PC-3 (cell line): ENCODE data around the gene DDT. TPM values are rescaled to one million over a fixed set of nuclear protein-coding genes. Genes with fewer than 3 reads are reported as not detected.
"Not testable (repeated sequence)": the region's sequence is repeated elsewhere in the genome, so short reads cannot be mapped to it uniquely, and the experiment has no call there.

Experiments
- ATAC-seq: fragments of 200-7000 bp; cut with Tn5 transposase; 2 replicates; pipeline ENCODE4 v1.9.1; 2020; ENCODE audit warnings: mild to moderate bottlenecking, moderate library complexity
- BruUV-seq: library from RNA; stranded (reverse); fragments of 400-500 nt; replicated peaks from 2 replicates; lab custom pipeline; 2021; lab: Mats Ljungman, UMichigan
- CTCF ChIA-PET: fragments of 300-600 bp; sonication (Branson Sonifier 250); formaldehyde crosslinking; loops from one replicate; lab custom pipeline; 2022; ENCODE audit warnings: antibody characterized with exemption; lab: Charles Lee
- POLR2A ChIA-PET: fragments of 300-600 bp; sonication (Branson Sonifier 250); formaldehyde crosslinking; loops from one replicate; lab custom pipeline; 2022; ENCODE audit warnings: antibody characterized with exemption; ENCODE audit not compliant: unreplicated experiment; lab: Charles Lee
- DNase-seq: peaks from one replicate; pipeline ENCODE4 v3.0.0-alpha.2; 2015
- H2AFZ ChIP-seq: fragments of 300-600 bp; sonication (generic); 2 replicates; pipeline ENCODE4 v1.6.0; 2016; ENCODE audit warnings: antibody characterized with exemption, low read length
- H3F3A ChIP-seq: fragments of 300-600 bp; sonication (generic); one replicate; pipeline ENCODE4 v1.6.0; 2017; ENCODE audit warnings: antibody characterized with exemption, low read length, control low read depth, mild to moderate bottlenecking; ENCODE audit not compliant: unreplicated experiment
- H3K27ac ChIP-seq: fragments of 300-600 bp; sonication (generic); 2 replicates; pipeline ENCODE4 v1.5.1; 2016; ENCODE audit warnings: mild to moderate bottlenecking, low read length
- H3K27me3 ChIP-seq: fragments of 300-600 bp; sonication (generic); 2 replicates; pipeline ENCODE4 v1.6.1; 2016; ENCODE audit warnings: low read length, mixed read lengths
- H3K36me3 ChIP-seq: fragments of 300-600 bp; sonication (generic); 2 replicates; pipeline ENCODE4 v1.6.1; 2016; ENCODE audit warnings: low read depth, mixed run types, low read length, mixed read lengths
- H3K4me1 ChIP-seq: fragments of 300-600 bp; sonication (generic); 2 replicates; pipeline ENCODE4 v1.5.1; 2016; ENCODE audit warnings: low read length; ENCODE audit not compliant: insufficient read depth
- H3K4me2 ChIP-seq: fragments of 300-600 bp; sonication (generic); 2 replicates; pipeline ENCODE4 v1.6.0; 2016; ENCODE audit warnings: low read length
- H3K4me3 ChIP-seq: fragments of 300-600 bp; sonication (generic); 2 replicates; pipeline ENCODE4 v1.5.1; 2016; ENCODE audit warnings: mild to moderate bottlenecking, low read length, mixed read lengths
- H3K79me2 ChIP-seq: fragments of 300-600 bp; sonication (generic); 2 replicates; pipeline ENCODE4 v1.6.1; 2017; ENCODE audit warnings: low read length, mixed read lengths
- H3K9ac ChIP-seq: fragments of 300-600 bp; sonication (generic); 2 replicates; pipeline ENCODE4 v1.6.0; 2016; ENCODE audit warnings: mild to moderate bottlenecking, low read length
- H3K9me2 ChIP-seq: fragments of 300-600 bp; sonication (generic); replicated peaks from 2 replicates; pipeline ENCODE4 v1.6.1; 2016; ENCODE audit warnings: mixed run types, low read length, mixed read lengths
- H3K9me3 ChIP-seq: fragments of 300-600 bp; sonication (generic); 2 replicates; pipeline ENCODE4 v1.6.1; 2016; ENCODE audit warnings: low read length, mixed read lengths
- H4K20me1 ChIP-seq: fragments of 300-600 bp; sonication (generic); 2 replicates; pipeline ENCODE4 v1.6.1; 2016; ENCODE audit warnings: low read length, mixed read lengths
- CTCF ChIP-seq: fragments of 300-600 bp; sonication (generic); conservative IDR thresholded peaks from 2 replicates; pipeline ENCODE4 v1.5.1; 2017; ENCODE audit warnings: antibody characterized with exemption, low read depth, mild to moderate bottlenecking, low read length
- intact Hi-C: fragments of 100-400 bp; cut with micrococcal nuclease; formaldehyde crosslinking; loops from 2 replicates; pipeline ENCODE4 v1.9.0; 2023
- total RNA-seq: library from RNA; depleted of rRNA; stranded (reverse); fragments of >200 nt; gene quantifications from 2 replicates; pipeline ENCODE4 v1.2.3, GENCODE V29; 2014

DDT gene
- total RNA-seq, 1 experiment from 2014 or later: 203 TPM

DNA sequence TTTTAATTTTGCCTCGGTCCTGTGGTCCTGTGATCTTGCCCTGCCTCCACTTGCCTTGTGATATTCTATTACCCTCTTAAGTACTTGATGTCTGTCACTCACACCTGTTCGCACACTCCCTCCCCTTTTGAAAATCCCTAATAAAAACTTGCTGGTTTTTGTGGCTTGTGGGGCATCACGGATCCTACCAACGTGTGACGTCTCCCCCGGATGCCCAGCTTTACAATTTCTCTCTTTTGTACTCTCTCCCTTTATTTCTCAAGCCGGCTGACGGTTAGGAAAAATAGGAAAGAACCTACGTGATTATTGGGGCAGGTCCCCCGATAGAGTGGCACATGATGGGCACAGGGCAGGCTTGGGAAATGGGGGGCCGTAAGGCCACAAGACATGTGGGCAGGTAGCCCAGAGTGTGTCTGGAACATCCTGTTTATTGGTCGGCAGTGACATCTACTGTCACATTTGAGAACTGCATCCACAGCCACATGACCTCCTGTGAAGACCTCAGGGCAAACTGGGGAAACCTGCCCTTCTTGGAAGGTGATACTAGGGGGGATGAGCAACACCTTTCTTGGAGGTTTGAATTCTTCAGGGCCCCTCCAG is 17.8 kb downstream of the DDT start:
- intact Hi-C loops: loop anchor here (10.0 kb wide), 1 partner anchor 218 kb away; no protein-coding TSS in a partner anchor
- H4K20me1 ChIP-seq, BruUV-seq, H3K27ac ChIP-seq, H3K4me3 ChIP-seq, H3K79me2 ChIP-seq, H3K9ac ChIP-seq, CTCF ChIA-PET, H3K4me1 ChIP-seq, H3K9me3 ChIP-seq, H3K36me3 ChIP-seq, H3F3A ChIP-seq, H3K4me2 ChIP-seq, H3K9me2 ChIP-seq, POLR2A ChIA-PET, H3K27me3 ChIP-seq: not testable (repeated sequence)
- DNase-seq (peak; percentile 85), ATAC-seq (peak; percentile 52)
- TF ChIP-seq CTCF: peak; percentile 62
- H2AFZ ChIP-seq: 0 out of 2 replicates have a peak overlapping the region, but pooled peaks have one; percentile 48

DNA sequence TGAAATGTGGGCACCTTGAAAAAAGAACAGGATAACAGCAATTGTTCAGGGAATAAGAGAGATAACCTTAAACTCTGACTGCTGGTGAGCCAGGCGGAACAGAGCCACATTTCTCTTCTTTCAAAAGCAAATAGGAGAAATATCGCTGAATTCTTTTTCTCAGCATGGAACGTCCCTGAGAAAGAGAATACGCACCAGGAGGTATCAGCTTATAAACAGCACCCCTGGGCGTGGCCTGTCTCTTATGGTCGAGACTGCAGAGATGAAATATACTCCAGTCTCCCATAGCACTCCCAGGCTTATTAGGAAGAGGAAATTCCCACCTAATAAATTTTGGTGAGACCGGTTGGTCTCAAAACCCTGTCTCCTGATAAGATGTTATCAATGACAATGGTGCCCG is 18.4 kb downstream of the DDT start:
- H3K9ac ChIP-seq, H3K4me3 ChIP-seq, H3F3A ChIP-seq, H3K9me2 ChIP-seq, ATAC-seq, BruUV-seq, H3K27ac ChIP-seq, H3K9me3 ChIP-seq, CTCF ChIA-PET, H3K4me2 ChIP-seq, POLR2A ChIA-PET, H3K36me3 ChIP-seq, H2AFZ ChIP-seq, H4K20me1 ChIP-seq, H3K27me3 ChIP-seq, DNase-seq, H3K4me1 ChIP-seq, H3K79me2 ChIP-seq: not testable (repeated sequence)
- intact Hi-C loops: loop anchor here (10.0 kb wide), 1 partner anchor 219 kb away; no protein-coding TSS in a partner anchor

GRCh38 chr22:23954991-23955305 is 19.3 kb downstream of the DDT start:
- H3K4me3 ChIP-seq, H3K27me3 ChIP-seq, BruUV-seq, H2AFZ ChIP-seq, H3K9me2 ChIP-seq, POLR2A ChIA-PET, H3K9ac ChIP-seq, CTCF ChIA-PET, H3K79me2 ChIP-seq, ATAC-seq, DNase-seq, H3F3A ChIP-seq, H3K4me2 ChIP-seq, H4K20me1 ChIP-seq, H3K9me3 ChIP-seq, H3K36me3 ChIP-seq, H3K4me1 ChIP-seq, H3K27ac ChIP-seq: not testable (repeated sequence)
- intact Hi-C loops: loop anchor here (10.0 kb wide), 1 partner anchor 220 kb away; no protein-coding TSS in a partner anchor

GRCh38 chr22:23954193-23954990 is 19.8 kb downstream of the DDT start:
- H3K27me3 ChIP-seq, H3K79me2 ChIP-seq, H3K4me1 ChIP-seq, ATAC-seq, H3F3A ChIP-seq, H3K9me2 ChIP-seq, H3K36me3 ChIP-seq, H2AFZ ChIP-seq, H3K9ac ChIP-seq, CTCF ChIA-PET, H4K20me1 ChIP-seq, POLR2A ChIA-PET, DNase-seq, H3K9me3 ChIP-seq, BruUV-seq, H3K4me2 ChIP-seq, H3K4me3 ChIP-seq, H3K27ac ChIP-seq: not testable (repeated sequence)
- intact Hi-C loops: loop anchor here (10.0 kb wide), 1 partner anchor 220 kb away; no protein-coding TSS in a partner anchor

DNA sequence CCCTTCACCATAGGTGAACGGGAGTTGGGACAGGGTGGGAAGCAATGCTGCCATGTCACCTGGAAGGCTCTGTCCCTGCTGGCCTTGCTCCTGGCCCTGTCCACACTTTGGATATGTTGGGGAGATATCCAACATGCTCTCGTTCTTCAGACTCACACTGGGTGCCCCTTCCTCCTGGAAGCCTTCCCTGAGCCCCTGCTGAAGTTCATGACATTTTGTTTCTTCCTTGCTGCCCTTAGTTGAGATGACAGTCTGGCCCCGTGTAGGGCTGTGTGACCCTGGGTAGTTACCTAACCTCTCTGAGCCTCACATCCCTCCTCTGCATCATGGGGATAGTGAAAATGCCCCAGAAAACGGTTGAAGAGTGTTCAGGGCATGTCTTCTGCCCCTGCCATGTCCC is 20.8 kb downstream of the DDT start:
- H3K79me2 ChIP-seq, H2AFZ ChIP-seq, H3K27me3 ChIP-seq, DNase-seq, POLR2A ChIA-PET, H3K4me2 ChIP-seq, H4K20me1 ChIP-seq, H3K4me3 ChIP-seq, H3K9me3 ChIP-seq, H3K27ac ChIP-seq, H3K9me2 ChIP-seq, H3K36me3 ChIP-seq, ATAC-seq, H3F3A ChIP-seq, H3K9ac ChIP-seq, CTCF ChIA-PET, H3K4me1 ChIP-seq, BruUV-seq: not testable (repeated sequence)
- intact Hi-C loops: loop anchor here (10.0 kb wide), 1 partner anchor 221 kb away; no protein-coding TSS in a partner anchor
